Stimulated activated CD8-positive, alpha-beta memory T cell treated with anti-CD3 and anti-CD28 coated beads, Interleukin-7, amount 100 ng/mL, for 48 hours (primary cell): Measurements from ENCODE around the gene ZC3H18.
"Not testable (repeated sequence)": the region's sequence is repeated elsewhere in the genome, so short reads cannot be mapped to it uniquely, and the experiment has no call there.

Experiments used
- DNase-seq, 2 donors: peaks; one replicate each; pipeline ENCODE4 v3.0.0-alpha.2; 2020; ENCODE audit warnings: low read depth in 1 of 2; ENCODE audit errors: extremely low read depth in 1 of 2

ZC3H18 gene

GRCh38 chr16:88600539-88600896 lies 30.3 kb downstream of the ZC3H18 start:
- DNase-seq, result no peak

GRCh38 chr16:88601313-88602036 lies 31.3 kb downstream of the ZC3H18 start:
- DNase-seq, result no peak

GRCh38 chr16:88602091-88602490 lies 31.9 kb downstream of the ZC3H18 start:
- no peak for DNase-seq

GRCh38 chr16:88605186-88606147 lies 35.3 kb downstream of the ZC3H18 start:
- DNase-seq, result no peak

- no peak for DNase-seq
These were observed 36.0 kb downstream of the ZC3H18 start for GRCh38 chr16:88606148-88606757.

GRCh38 chr16:88608076-88608475 lies 37.9 kb downstream of the ZC3H18 start:
- no peak for DNase-seq

- DNase-seq, result not testable (repeated sequence)
These were observed 39.2 kb downstream of the ZC3H18 start for GRCh38 chr16:88609426-88609825.

GRCh38 chr16:88610080-88610479 lies 39.9 kb downstream of the ZC3H18 start:
- DNase-seq, result no peak

GRCh38 chr16:88610909-88611812 lies 41.0 kb downstream of the ZC3H18 start:
- no peak for DNase-seq

- no peak for DNase-seq
These were observed 43.1 kb downstream of the ZC3H18 start for GRCh38 chr16:88613293-88613692.

- no peak for DNase-seq
These were observed 44.0 kb downstream of the ZC3H18 start for GRCh38 chr16:88613911-88614817.

- DNase-seq, result no peak
These were observed 44.8 kb downstream of the ZC3H18 start for GRCh38 chr16:88614818-88615580.

GRCh38 chr16:88616320-88616719 lies 46.1 kb downstream of the ZC3H18 start:
- no peak for DNase-seq

GRCh38 chr16:88616736-88617135 lies 46.5 kb downstream of the ZC3H18 start:
- no peak for DNase-seq

- no peak for DNase-seq
These were observed 47.2 kb downstream of the ZC3H18 start for GRCh38 chr16:88617268-88618031.

- DNase-seq, result no peak
These were observed 48.2 kb downstream of the ZC3H18 start for GRCh38 chr16:88618182-88618955.

- DNase-seq, result no peak
These were observed 48.9 kb downstream of the ZC3H18 start for GRCh38 chr16:88618956-88619667.
